GM21723 (cell line): ENCODE results near the gene SH3RF2.
"Not testable (repeated sequence)": the region's sequence is repeated elsewhere in the genome, so short reads cannot be mapped to it uniquely, and the experiment has no call there.

Experiments used
- ATAC-seq: cut with Tn5 transposase; IDR thresholded peaks from one replicate; pipeline ENCODE4 v1.9.1; 2021; ENCODE audit warnings: mild to moderate bottlenecking, moderate library complexity; ENCODE audit not compliant: unreplicated experiment

SH3RF2 gene

GRCh38 chr5:146001544-146002190, 65.3 kb downstream of the SH3RF2 start:
- no peak for ATAC-seq

GRCh38 chr5:146002491-146002890, 66.1 kb downstream of the SH3RF2 start:
- ATAC-seq: no peak

- ATAC-seq: no peak
Observed at GRCh38 chr5:146003852-146004251, 67.5 kb downstream of the SH3RF2 start.

- ATAC-seq: no peak
Observed at GRCh38 chr5:146005264-146005663, 68.9 kb downstream of the SH3RF2 start.

GRCh38 chr5:146005723-146006122, 69.3 kb downstream of the SH3RF2 start:
- no peak for ATAC-seq

- ATAC-seq: no peak
Observed at GRCh38 chr5:146006470-146007190, 70.3 kb downstream of the SH3RF2 start.

GRCh38 chr5:146007270-146007669, 70.9 kb downstream of the SH3RF2 start:
- no peak for ATAC-seq

- no peak for ATAC-seq
Observed at GRCh38 chr5:146007989-146008388, 71.6 kb downstream of the SH3RF2 start.

GRCh38 chr5:146009020-146009419, 72.6 kb downstream of the SH3RF2 start:
- ATAC-seq: no peak

- not testable (repeated sequence) for ATAC-seq
Observed at GRCh38 chr5:146010447-146010846, 74.1 kb downstream of the SH3RF2 start.

GRCh38 chr5:146013761-146014160, 77.4 kb downstream of the SH3RF2 start:
- no peak for ATAC-seq

- no peak for ATAC-seq
Observed at GRCh38 chr5:146015001-146015400, 78.6 kb downstream of the SH3RF2 start.

GRCh38 chr5:146016764-146017484, 80.5 kb downstream of the SH3RF2 start:
- ATAC-seq: no peak

GRCh38 chr5:146018514-146019375, 82.4 kb downstream of the SH3RF2 start:
- no peak for ATAC-seq

GRCh38 chr5:146020100-146020499, 83.7 kb downstream of the SH3RF2 start:
- no peak for ATAC-seq

- ATAC-seq: no peak
Observed at GRCh38 chr5:146024034-146024433, 87.7 kb downstream of the SH3RF2 start.

GRCh38 chr5:146025114-146025680, 88.8 kb downstream of the SH3RF2 start:
- no peak for ATAC-seq

GRCh38 chr5:146025681-146026080, 89.3 kb downstream of the SH3RF2 start:
- no peak for ATAC-seq

- no peak for ATAC-seq
Observed at GRCh38 chr5:146026307-146027010, 90.1 kb downstream of the SH3RF2 start.

- no peak for ATAC-seq
Observed at GRCh38 chr5:146027751-146028150, 91.4 kb downstream of the SH3RF2 start.
